Stimulated activated CD4-positive, alpha-beta T cell treated with anti-CD3 and anti-CD28 coated beads, Interleukin-12 subunit alpha, Interleukin-12 subunit beta, amount 100 ng/mL, for 48 hours (primary cell): ENCODE results near the gene PEX26.
"Not testable (repeated sequence)": the region's sequence is repeated elsewhere in the genome, so short reads cannot be mapped to it uniquely, and the experiment has no call there.

Experiments used
- DNase-seq, 3 donors: peaks; one replicate each; pipeline ENCODE4 v3.0.0-alpha.2; 2020; ENCODE audit warnings: low read depth in 2 of 3, low spot score in 1 of 3

PEX26 gene

GRCh38 chr22:18070556-18071306, 7.1 kb upstream of the PEX26 start:
- no peak for DNase-seq

GRCh38 chr22:18071307-18071967, 6.4 kb upstream of the PEX26 start:
- DNase-seq: not testable (repeated sequence)

GRCh38 chr22:18071968-18072310, 5.9 kb upstream of the PEX26 start:
- DNase-seq: no peak

- no peak for DNase-seq
Measured at GRCh38 chr22:18073467-18073866, 4.3 kb upstream of the PEX26 start.

- DNase-seq: not testable (repeated sequence)
Measured at GRCh38 chr22:18073927-18074326, 3.9 kb upstream of the PEX26 start.

GRCh38 chr22:18075101-18075719, 2.6 kb upstream of the PEX26 start:
- no peak for DNase-seq

GRCh38 chr22:18075720-18076497, 1.9 kb upstream of the PEX26 start:
- peak in 1 of 3 donors; percentile 72 for DNase-seq

- no peak for DNase-seq
Measured at GRCh38 chr22:18077087-18077638, 627 bp upstream of the PEX26 start.

- peak in 2 of 3 donors; percentile 25 to 46 for DNase-seq
Measured at GRCh38 chr22:18078329-18079041, 695 bp downstream of the PEX26 start.

- DNase-seq: no peak
Measured at GRCh38 chr22:18079706-18080233, 2.0 kb downstream of the PEX26 start.

- no peak for DNase-seq
Measured at GRCh38 chr22:18081416-18081815, 3.6 kb downstream of the PEX26 start.

GRCh38 chr22:18082467-18082866, 4.7 kb downstream of the PEX26 start:
- no peak for DNase-seq

- DNase-seq: no peak
Measured at GRCh38 chr22:18083406-18083805, 5.6 kb downstream of the PEX26 start.

- DNase-seq: no peak
Measured at GRCh38 chr22:18085188-18085587, 7.4 kb downstream of the PEX26 start.

- DNase-seq: no peak
Measured at GRCh38 chr22:18087350-18087855, 9.6 kb downstream of the PEX26 start.

- DNase-seq: no peak
Measured at GRCh38 chr22:18088825-18089568, 11.2 kb downstream of the PEX26 start.

GRCh38 chr22:18090286-18090685, 12.5 kb downstream of the PEX26 start:
- no peak for DNase-seq

GRCh38 chr22:18091478-18091877, 13.7 kb downstream of the PEX26 start:
- no peak for DNase-seq

GRCh38 chr22:18091916-18092526, 14.2 kb downstream of the PEX26 start:
- DNase-seq: no peak
